HL-60/S4 treated with retinoic acid at 250 ng/mL for 4 days and 3 days (cell line): ENCODE measurements around the gene RGL3.
"Not testable (repeated sequence)": the region's sequence is repeated elsewhere in the genome, so short reads cannot be mapped to it uniquely, and the experiment has no call there.

Source experiments
- in situ Hi-C: fragments of 300-500 bp; cut with MboI; formaldehyde crosslinking; loops from 2 replicates; pipeline ENCODE4 v1.7.0; 2022; ENCODE audit warnings: low sequenced_read_pairs

The RGL3 gene

DNA sequence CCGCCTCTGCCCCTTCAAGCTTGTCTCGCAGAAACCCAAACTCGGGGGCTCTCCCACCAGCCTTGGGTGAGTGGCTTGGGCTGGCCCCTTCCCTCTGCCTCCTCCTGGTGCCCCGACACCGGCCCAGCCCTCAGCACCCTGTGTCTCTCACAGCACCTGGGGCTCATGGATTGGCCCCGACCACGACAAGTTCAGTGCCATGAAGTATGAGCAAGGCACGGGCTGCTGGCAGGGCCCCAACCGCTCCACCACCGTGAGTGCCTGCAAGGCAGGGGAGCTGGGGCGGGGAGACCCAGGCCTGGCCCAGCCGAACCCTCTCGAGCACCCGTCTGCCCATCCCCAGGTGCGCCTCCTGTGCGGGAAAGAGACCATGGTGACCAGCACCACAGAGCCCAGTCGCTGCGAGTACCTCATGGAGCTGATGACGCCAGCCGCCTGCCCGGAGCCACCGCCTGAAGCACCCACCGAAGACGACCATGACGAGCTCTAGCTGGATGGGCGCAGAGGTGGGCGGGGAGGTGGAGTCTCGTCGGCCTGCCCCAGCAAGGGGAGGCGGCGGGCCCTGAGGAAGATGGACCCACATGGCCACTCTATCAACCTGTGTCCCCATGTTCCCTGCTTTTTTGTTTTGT is 29.9 kb upstream of the RGL3 start:
- in situ Hi-C loops = loop anchor here (10.0 kb wide), 1 partner anchor 154 kb away; the partner anchor contains the start of gene TSPAN16

DNA sequence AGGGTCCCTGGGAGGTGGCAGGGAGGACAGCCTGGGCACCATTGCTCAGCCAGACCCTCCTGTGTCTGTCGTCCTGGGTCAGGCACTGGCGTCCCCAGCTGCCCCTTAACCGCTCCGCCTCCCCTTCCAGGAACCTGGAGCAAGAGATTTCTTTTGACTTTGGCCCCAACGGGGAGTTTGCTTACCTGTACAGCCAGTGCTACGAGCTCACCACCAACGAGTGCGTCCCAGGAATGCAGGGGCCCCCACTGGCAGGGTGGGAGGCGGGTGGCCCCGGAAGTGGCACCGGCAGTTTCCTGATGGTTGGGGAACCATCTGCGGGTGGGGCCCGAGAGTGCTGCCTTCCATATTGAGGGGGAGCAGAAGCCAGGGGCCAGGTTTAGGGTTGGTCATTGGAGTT is 29.3 kb upstream of the RGL3 start:
- in situ Hi-C loops = loop anchor here (10.0 kb wide), 1 partner anchor 154 kb away; the partner anchor contains the start of gene TSPAN16

- in situ Hi-C loops = loop anchor here (10.0 kb wide), 1 partner anchor 153 kb away; the partner anchor contains the start of gene TSPAN16
These were observed 28.5 kb upstream of the RGL3 start for GRCh38 chr19:11447347-11448262.

DNA sequence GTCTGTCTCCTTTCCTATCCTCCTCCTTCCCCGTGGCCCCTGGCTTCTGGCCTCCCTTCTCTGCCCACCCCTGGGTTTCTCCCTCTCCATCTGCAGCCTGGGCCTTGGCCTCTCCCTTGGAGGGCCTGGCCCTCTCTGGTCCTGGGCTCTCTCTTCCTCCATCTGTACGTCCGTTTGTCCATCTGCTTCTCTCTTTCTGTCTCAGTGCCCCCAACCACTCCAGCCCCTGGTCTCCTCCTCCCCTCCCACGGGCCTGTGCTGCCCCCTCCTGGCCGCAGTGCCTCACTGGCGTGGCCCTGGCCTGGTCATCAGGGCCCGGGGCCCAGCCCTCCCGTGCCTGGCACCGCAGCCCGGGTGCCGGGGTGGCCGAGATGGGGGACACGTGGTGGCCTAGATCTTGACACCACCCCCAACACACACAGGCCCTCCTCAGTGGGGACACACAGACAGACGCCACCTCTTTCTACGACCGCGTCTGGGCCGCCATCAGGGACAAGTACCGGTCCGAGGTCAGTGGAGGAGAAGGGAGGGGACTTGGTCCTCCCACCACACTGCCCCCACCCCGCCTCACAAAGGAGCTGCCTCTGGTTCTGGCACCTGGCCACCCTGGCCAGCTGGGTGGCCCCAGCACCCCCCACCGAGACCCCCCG is 27.7 kb upstream of the RGL3 start:
- in situ Hi-C loops = loop anchor here (10.0 kb wide), 1 partner anchor 152 kb away; the partner anchor contains the start of gene TSPAN16

GRCh38 chr19:11446271-11446651 is 27.1 kb upstream of the RGL3 start:
- in situ Hi-C loops = loop anchor here (10.0 kb wide), 1 partner anchor 151 kb away; the partner anchor contains the start of gene TSPAN16

DNA sequence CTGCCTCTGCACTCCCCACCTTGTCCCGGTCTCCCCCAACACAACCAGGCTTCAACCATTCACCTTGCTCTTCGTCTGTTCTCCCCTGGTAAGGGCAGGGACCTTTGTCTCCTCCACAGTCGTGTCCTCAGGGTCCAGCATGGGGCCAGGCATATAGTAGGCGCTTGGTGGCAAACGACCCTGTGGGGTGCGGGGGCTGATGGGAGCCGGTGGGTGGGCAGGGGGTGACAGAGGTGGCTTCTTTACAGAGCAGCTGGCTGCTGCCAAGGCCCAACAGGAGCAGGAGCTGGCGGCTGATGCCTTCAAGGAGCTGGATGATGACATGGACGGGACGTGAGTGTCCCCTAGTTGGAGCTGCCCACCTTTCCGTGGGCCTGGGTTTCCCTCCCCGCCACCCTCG is 26.0 kb upstream of the RGL3 start:
- in situ Hi-C loops = loop anchor here (10.0 kb wide), 1 partner anchor 150 kb away; the partner anchor contains the start of gene TSPAN16

DNA sequence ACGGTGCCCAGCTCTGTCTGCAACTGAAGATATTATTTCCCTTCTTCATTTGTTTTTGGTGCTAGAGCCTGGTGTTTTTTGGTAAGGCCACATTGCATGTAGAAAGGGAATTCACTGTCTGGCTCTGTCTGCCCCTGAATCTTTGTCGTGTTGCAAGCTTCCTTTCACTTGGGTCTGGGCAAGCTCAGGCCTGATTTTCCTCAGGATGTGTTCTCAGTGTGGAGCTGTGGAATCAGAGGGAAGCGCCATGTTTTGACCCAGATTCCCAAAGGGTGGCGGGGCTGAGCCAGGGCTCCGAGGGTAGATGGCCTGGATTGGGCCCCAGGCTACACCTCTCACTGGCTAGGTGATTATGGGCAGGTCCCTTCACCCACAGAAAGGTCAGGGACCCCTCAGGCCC is 24.9 kb upstream of the RGL3 start:
- in situ Hi-C loops = loop anchor here (10.0 kb wide), 1 partner anchor 149 kb away; the partner anchor contains the start of gene TSPAN16

GRCh38 chr19:11437955-11438354 is 18.8 kb upstream of the RGL3 start:
- in situ Hi-C loops = no loop called here

DNA sequence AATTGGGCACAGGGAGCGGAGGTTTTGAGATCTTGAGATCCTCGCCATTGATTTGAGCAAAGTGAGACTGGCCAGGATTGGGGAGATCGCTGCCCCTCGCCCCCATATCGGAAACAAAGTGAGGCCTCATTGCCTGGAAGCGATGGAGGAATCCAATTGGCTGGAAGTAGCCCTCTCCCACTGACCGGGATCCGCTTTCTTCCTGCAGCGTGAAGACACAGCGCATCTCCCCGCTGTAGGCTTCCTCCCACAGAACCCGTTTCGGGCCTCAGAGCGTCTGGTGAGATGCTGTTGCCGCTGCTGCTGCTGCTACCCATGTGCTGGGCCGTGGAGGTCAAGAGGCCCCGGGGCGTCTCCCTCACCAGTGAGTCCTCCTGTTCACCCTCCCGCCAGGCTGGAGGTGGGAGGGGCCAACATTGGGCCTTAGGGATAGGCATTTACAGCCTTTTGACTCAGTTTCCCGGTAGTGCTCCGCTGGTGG is 16.8 kb upstream of the RGL3 start:
- in situ Hi-C loops = no loop called here

- in situ Hi-C loops = no loop called here
These were observed 16.1 kb upstream of the RGL3 start, which contains the start of the genes ODAD3 and PRKCSH for GRCh38 chr19:11435057-11435832. ODAD3 (minus strand) TSS chr19:11435121; CDS start chr19:11435016, 105 bp downstream. PRKCSH (plus strand) TSS chr19:11435635; CDS start chr19:11436118, 483 bp downstream.

- in situ Hi-C loops = no loop called here
These were observed 15.6 kb upstream of the RGL3 start for GRCh38 chr19:11434703-11435056.

- in situ Hi-C loops = not testable (repeated sequence)
These were observed 14.4 kb upstream of the RGL3 start for GRCh38 chr19:11433526-11433925.

DNA sequence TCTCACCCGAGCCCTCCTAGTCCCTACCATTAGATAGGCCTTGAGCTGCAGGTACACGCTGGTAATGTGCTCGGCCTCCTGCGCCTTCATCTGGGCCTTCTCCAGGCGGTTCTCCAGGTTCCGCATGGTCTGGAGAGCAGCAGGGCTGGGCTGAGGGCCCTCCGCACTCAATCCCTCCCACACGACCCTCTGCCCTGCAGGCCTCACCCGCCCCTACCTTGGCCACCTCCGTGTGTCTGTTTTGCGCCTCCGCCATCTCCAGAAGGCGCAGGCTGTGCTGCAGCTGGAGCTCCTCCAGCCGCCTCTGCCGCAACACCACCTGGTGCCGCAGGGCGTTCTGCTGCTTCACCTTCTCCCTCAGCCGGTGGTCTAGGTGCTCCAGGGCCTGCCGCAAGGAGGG is 7.5 kb upstream of the RGL3 start:
- in situ Hi-C loops = no loop called here

- in situ Hi-C loops = no loop called here
These were observed 6.8 kb upstream of the RGL3 start for GRCh38 chr19:11425719-11426457.

GRCh38 chr19:11423791-11424181 is 4.7 kb upstream of the RGL3 start:
- in situ Hi-C loops = no loop called here

DNA sequence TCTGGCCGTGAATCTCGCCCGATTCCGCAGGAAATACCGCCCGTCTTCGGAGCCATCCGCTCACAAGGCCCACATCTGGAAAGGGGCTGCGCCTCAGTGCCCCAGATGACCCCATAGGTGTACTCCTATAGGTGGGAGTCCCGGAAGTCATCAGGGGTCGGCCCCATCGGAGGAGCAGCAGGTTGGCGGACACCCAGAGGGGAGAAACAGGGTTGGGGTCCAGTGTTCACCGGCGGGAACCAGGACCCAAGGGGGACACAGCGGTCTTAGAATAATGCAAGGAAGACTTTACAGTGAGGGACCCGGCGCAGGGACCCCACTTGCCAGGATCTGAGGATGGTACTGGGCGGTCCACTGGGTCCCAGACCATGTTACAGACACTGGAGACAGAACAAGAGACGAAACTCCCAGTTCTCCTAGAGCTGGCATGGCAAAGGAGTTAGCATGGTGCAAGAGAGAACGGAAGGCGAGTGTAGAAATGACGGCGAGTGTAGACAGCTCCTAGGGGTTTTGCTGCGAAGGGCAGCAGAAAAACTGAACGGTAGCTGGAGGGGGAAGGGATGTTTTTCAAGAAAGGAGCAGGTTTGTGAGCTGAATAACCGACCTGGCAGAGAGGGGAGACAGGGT is 4.2 kb upstream of the RGL3 start:
- in situ Hi-C loops = no loop called here

DNA sequence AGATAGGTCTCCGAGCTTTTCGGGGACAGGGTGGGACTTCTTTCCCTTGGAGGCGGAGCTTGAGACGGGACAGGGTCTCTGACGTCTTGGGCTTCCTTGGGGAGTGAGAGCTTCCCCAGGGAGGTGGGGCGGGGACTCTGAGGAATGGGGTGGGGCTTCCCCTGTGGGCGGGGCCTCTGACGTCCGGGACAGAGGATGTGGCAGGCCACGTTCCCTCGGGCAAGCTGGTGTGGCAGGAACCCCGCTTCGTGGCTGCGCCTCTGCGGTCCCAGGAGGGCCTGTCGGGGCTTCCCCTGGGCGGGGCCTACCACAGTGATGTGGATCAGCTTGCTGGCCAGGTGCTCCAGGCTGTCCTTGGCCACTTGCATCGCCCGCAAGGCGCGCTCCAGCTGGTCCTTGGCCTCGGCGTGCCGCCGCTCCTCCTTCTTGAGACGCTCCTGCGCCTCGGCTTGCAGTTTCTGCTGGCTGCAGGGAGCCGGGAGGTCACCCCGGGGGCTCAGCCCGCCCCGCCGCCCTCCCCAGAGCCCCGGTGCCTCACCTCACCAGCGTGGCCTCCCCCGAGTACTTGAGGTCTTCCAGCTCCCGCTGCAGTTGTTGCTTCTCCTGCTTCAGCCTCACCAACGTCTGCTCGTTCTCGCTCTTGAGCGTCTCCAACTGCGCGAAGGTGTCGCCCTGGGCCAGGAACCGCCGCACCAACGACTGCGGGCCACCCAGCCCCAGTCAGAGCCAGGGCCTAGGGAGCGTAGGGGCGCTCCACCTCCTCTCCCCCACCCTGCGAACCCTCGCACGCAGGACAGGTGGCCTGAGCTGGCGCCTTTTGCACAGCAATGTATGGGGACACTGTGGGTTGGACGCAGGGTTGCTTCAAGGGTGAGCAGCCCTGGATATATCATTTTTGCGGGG is 3.3 kb upstream of the RGL3 start:
- in situ Hi-C loops = no loop called here
